Epithelial cell of esophagus (primary cell): Measurements from ENCODE around the gene PLCE1.

Experiments used
- DNase-seq: peaks from one replicate; pipeline ENCODE4 v3.0.0; 2010; ENCODE audit warnings: low read depth
- H3K4me3 ChIP-seq: 2 replicates; pipeline ENCODE4 v1.5.1; 2011; ENCODE audit warnings: mild to moderate bottlenecking, low read length, control low read depth
- CTCF ChIP-seq: IDR thresholded peaks from 2 replicates; pipeline ENCODE4 v1.5.1; 2011; ENCODE audit warnings: low read depth, mild to moderate bottlenecking, low read length, control low read depth, inconsistent platforms; ENCODE audit not compliant: insufficient read depth; ENCODE audit errors: missing control alignments

Gene PLCE1

GRCh38 chr10:94016727-94017714 is 23.3 kb downstream of the PLCE1 start:
- TF ChIP-seq CTCF, result no peak
- DNase-seq, result no peak
- no peak overlapping the region for H3K4me3 ChIP-seq

- H3K4me3 ChIP-seq, result no peak overlapping the region
- no peak for TF ChIP-seq CTCF
- DNase-seq, result no peak
Observed at GRCh38 chr10:94018107-94018506, 24.4 kb downstream of the PLCE1 start.

- no peak for TF ChIP-seq CTCF
- no peak overlapping the region for H3K4me3 ChIP-seq
- no peak for DNase-seq
Observed at GRCh38 chr10:94023906-94024305, 30.2 kb downstream of the PLCE1 start.

GRCh38 chr10:94024407-94024806 is 30.7 kb downstream of the PLCE1 start:
- TF ChIP-seq CTCF, result no peak
- H3K4me3 ChIP-seq, result no peak overlapping the region
- no peak for DNase-seq

GRCh38 chr10:94025806-94026205 is 32.1 kb downstream of the PLCE1 start:
- no peak overlapping the region for H3K4me3 ChIP-seq
- no peak for DNase-seq
- TF ChIP-seq CTCF, result no peak

GRCh38 chr10:94027197-94027596 is 33.5 kb downstream of the PLCE1 start:
- no peak overlapping the region for H3K4me3 ChIP-seq
- DNase-seq, result no peak
- TF ChIP-seq CTCF, result no peak
